ENCODE measurements around the gene HSCB. TPM values are rescaled to one million over a fixed set of nuclear protein-coding genes. Genes with fewer than 3 reads are reported as not detected.

Gene HSCB
- total RNA-seq, 4 donors from 2014 or later, result 14.2 to 28.1 (median 20.5) TPM

- no peaks in the 10 kb centered on the region for H3K9me3 ChIP-seq
- peak; percentile 97 to 98 for DNase-seq (ENCODE audit: low spot score in 2 of 2)
- peak within 1 kb of the TSS; percentile 99 for H3K27ac ChIP-seq
- no peaks in the 10 kb centered on the region for H3K27me3 ChIP-seq
- TF ChIP-seq CTCF (IDR thresholded peaks at IDR 0.05) (peak; percentile 22 to 28), POLR2A (IDR thresholded peaks at IDR 0.05) (peak in 1 of 2 donors; percentile 56), POLR2AphosphoS5 (IDR thresholded peaks at IDR 0.05) (peak in 1 of 3 donors; percentile 41), EP300 (IDR thresholded peaks at IDR 0.05) (no peak)
- peaks cover 17% of the 10 kb centered on the region for H3K4me1 ChIP-seq
- H3K36me3 ChIP-seq, result peaks cover 14% of the 10 kb centered on the region
- under 1% methylated on average over 20 of the region's 92 CpGs for WGBS
- H3K4me3 ChIP-seq, result peak within 1 kb of the TSS; percentile 95
Measured at GRCh38 chr22:28772633-28773460, 31.0 kb downstream of the HSCB start, which contains the start of gene CCDC117. Gene CCDC117 (plus strand): TSS chr22:28772695. CDS start chr22:28772850, 155 bp downstream.

- no peak for TF ChIP-seq CTCF (IDR thresholded peaks at IDR 0.05)
- no peak for TF ChIP-seq EP300 (IDR thresholded peaks at IDR 0.05)
- TF ChIP-seq POLR2A (IDR thresholded peaks at IDR 0.05), result no peak
- no peak for TF ChIP-seq POLR2AphosphoS5 (IDR thresholded peaks at IDR 0.05)
- no peak for DNase-seq (ENCODE audit: low spot score in 2 of 2)
- peak overlapping the region; percentile 99 for H3K27ac ChIP-seq
- 2% methylated on average over 10 of the region's 10 CpGs for WGBS
- peak overlapping the region; percentile 95 for H3K4me3 ChIP-seq
- H3K9me3 ChIP-seq, result no peaks in the 10 kb centered on the region
- peaks cover 17% of the 10 kb centered on the region for H3K4me1 ChIP-seq
- H3K36me3 ChIP-seq, result peaks cover 18% of the 10 kb centered on the region
- no peaks in the 10 kb centered on the region for H3K27me3 ChIP-seq
Measured at GRCh38 chr22:28773461-28773867, 31.6 kb downstream of the HSCB start.

- Histone ChIP-seq H3K27me3 (no peaks in the 10 kb centered on the region), H3K36me3 (peaks cover 18% of the 10 kb centered on the region), H3K9me3 (no peaks in the 10 kb centered on the region), H3K4me3 (no peak overlapping the region), H3K27ac (no peak overlapping the region), H3K4me1 (peaks cover 21% of the 10 kb centered on the region)
- TF ChIP-seq POLR2A (IDR thresholded peaks at IDR 0.05) (no peak), POLR2AphosphoS5 (IDR thresholded peaks at IDR 0.05) (no peak), CTCF (IDR thresholded peaks at IDR 0.05) (no peak)
- DNase-seq (ENCODE audit: low spot score in 2 of 2), result no peak
- 95% methylated on average over 1 of the region's 1 CpG for WGBS
Measured at GRCh38 chr22:28774378-28774777, 32.5 kb downstream of the HSCB start.

- no peak for DNase-seq (ENCODE audit: low spot score in 2 of 2)
- WGBS, result 88% methylated on average over 5 of the region's 5 CpGs
- H3K36me3 ChIP-seq, result peaks cover 55% of the 10 kb centered on the region
- TF ChIP-seq POLR2AphosphoS5 (IDR thresholded peaks at IDR 0.05) (no peak), POLR2A (IDR thresholded peaks at IDR 0.05) (no peak), EP300 (IDR thresholded peaks at IDR 0.05) (no peak), CTCF (IDR thresholded peaks at IDR 0.05) (no peak)
- peaks cover 7% of the 10 kb centered on the region for H3K4me1 ChIP-seq
- H3K27ac ChIP-seq, result no peak overlapping the region
- H3K9me3 ChIP-seq, result no peaks in the 10 kb centered on the region
- no peaks in the 10 kb centered on the region for H3K27me3 ChIP-seq
- no peak overlapping the region for H3K4me3 ChIP-seq
Measured at GRCh38 chr22:28779833-28780232, 38.0 kb downstream of the HSCB start.

- Histone ChIP-seq H3K27me3 (no peaks in the 10 kb centered on the region), H3K9me3 (no peaks in the 10 kb centered on the region), H3K36me3 (peaks cover 59% of the 10 kb centered on the region), H3K4me3 (no peak overlapping the region), H3K27ac (no peak overlapping the region), H3K4me1 (peaks cover 4% of the 10 kb centered on the region)
- TF ChIP-seq CTCF (IDR thresholded peaks at IDR 0.05) (no peak), POLR2AphosphoS5 (IDR thresholded peaks at IDR 0.05) (no peak), EP300 (IDR thresholded peaks at IDR 0.05) (no peak), POLR2A (IDR thresholded peaks at IDR 0.05) (no peak)
- 96% methylated on average over 1 of the region's 1 CpG for WGBS
- no peak for DNase-seq (ENCODE audit: low spot score in 2 of 2)
Measured at GRCh38 chr22:28780296-28780695, 38.5 kb downstream of the HSCB start.

All from suprapubic skin (tissue), 4 donors.